ENCODE results near the gene POP4. TPM values are rescaled to one million over a fixed set of nuclear protein-coding genes. Genes with fewer than 3 reads are reported as not detected.

POP4 gene
- total and polyA plus RNA-seq, 2 of the 8 experiments (the other 6 are each of a cell fraction or from before 2014, with no cell fraction given): 29.1 to 41.5 TPM

- TF ChIP-seq GTF2F1 (IDR thresholded peaks at IDR 0.05; ENCODE audit: borderline replicate concordance, low read depth, low read length): no peak
Observed at GRCh38 chr19:29624489-29625185, 18.6 kb downstream of the POP4 start (continued).
